Kidney epithelial cell (primary cell): ENCODE data around the gene LIX1L. TPM values are rescaled to one million over a fixed set of nuclear protein-coding genes. Genes with fewer than 3 reads are reported as not detected.

Experiments used
- DNase-seq: peaks from one replicate; pipeline ENCODE4 v3.0.0-alpha.2; 2010; ENCODE audit warnings: low read depth
- H3K27me3 ChIP-seq: 2 replicates; pipeline ENCODE4 v1.6.0; 2011; ENCODE audit warnings: low read length; ENCODE audit not compliant: control insufficient read depth, insufficient read depth
- H3K36me3 ChIP-seq: 2 replicates; pipeline ENCODE4 v1.5.1; 2011; ENCODE audit warnings: low read length; ENCODE audit not compliant: control insufficient read depth, insufficient read depth
- H3K4me3 ChIP-seq: 2 replicates; pipeline ENCODE4 v1.5.1; 2011; ENCODE audit warnings: low read depth, mild to moderate bottlenecking, control low read depth, low read length
- total RNA-seq: library from RNA; depleted of rRNA; stranded (reverse); fragments of >200 nt; gene quantifications from 2 replicates; pipeline ENCODE4 v1.2.3, GENCODE V29; 2015
- TF ChIP-seq, protein P1 (sequence below): IDR thresholded peaks from 2 replicates; pipeline ENCODE4 v1.5.1; 2011; ENCODE audit warnings: mild to moderate bottlenecking, moderate library complexity, low read length, control low read depth, inconsistent platforms; ENCODE audit not compliant: insufficient read depth, poor library complexity, severe bottlenecking

The LIX1L gene
- total RNA-seq, 1 donor from 2014 or later, result 23.2 TPM

GRCh38 chr1:145908653-145909052 is 49.2 kb downstream of the LIX1L start:
- no peak for DNase-seq
- no peaks in the 10 kb centered on the region for H3K36me3 ChIP-seq
- TF ChIP-seq, protein P1, sequence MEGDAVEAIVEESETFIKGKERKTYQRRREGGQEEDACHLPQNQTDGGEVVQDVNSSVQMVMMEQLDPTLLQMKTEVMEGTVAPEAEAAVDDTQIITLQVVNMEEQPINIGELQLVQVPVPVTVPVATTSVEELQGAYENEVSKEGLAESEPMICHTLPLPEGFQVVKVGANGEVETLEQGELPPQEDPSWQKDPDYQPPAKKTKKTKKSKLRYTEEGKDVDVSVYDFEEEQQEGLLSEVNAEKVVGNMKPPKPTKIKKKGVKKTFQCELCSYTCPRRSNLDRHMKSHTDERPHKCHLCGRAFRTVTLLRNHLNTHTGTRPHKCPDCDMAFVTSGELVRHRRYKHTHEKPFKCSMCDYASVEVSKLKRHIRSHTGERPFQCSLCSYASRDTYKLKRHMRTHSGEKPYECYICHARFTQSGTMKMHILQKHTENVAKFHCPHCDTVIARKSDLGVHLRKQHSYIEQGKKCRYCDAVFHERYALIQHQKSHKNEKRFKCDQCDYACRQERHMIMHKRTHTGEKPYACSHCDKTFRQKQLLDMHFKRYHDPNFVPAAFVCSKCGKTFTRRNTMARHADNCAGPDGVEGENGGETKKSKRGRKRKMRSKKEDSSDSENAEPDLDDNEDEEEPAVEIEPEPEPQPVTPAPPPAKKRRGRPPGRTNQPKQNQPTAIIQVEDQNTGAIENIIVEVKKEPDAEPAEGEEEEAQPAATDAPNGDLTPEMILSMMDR, result no peak
- H3K27me3 ChIP-seq, result no peaks in the 10 kb centered on the region
- no peak overlapping the region for H3K4me3 ChIP-seq

GRCh38 chr1:145906954-145907753 is 50.7 kb downstream of the LIX1L start:
- TF ChIP-seq, protein P1, result no peak
- Histone ChIP-seq H3K27me3 (no peaks in the 10 kb centered on the region), H3K4me3 (no peak overlapping the region), H3K36me3 (no peaks in the 10 kb centered on the region)
- no peak for DNase-seq

GRCh38 chr1:145901312-145902021 is 56.4 kb downstream of the LIX1L start:
- no peak overlapping the region for H3K4me3 ChIP-seq
- TF ChIP-seq, protein P1, result no peak
- no peak for DNase-seq
- H3K36me3 ChIP-seq, result no peaks in the 10 kb centered on the region
- H3K27me3 ChIP-seq, result no peaks in the 10 kb centered on the region

- Histone ChIP-seq H3K4me3 (no peak overlapping the region), H3K27me3 (no peaks in the 10 kb centered on the region), H3K36me3 (no peaks in the 10 kb centered on the region)
- DNase-seq, result no peak
- TF ChIP-seq, protein P1, result no peak
Measured at GRCh38 chr1:145898756-145899155, 59.1 kb downstream of the LIX1L start.

GRCh38 chr1:145897969-145898368 is 59.8 kb downstream of the LIX1L start:
- TF ChIP-seq, protein P1, result no peak
- Histone ChIP-seq H3K27me3 (no peaks in the 10 kb centered on the region), H3K36me3 (no peaks in the 10 kb centered on the region), H3K4me3 (no peak overlapping the region)
- DNase-seq, result no peak
